GM18517 (cell line): ENCODE results near the gene ANTKMT.

Experiments used
- ATAC-seq: cut with Tn5 transposase; IDR thresholded peaks from one replicate; pipeline ENCODE4 v1.9.1; 2021; ENCODE audit warnings: mild to moderate bottlenecking, moderate library complexity; ENCODE audit not compliant: unreplicated experiment

ANTKMT gene

GRCh38 chr16:720990-721764 lies at the start of gene ANTKMT:
TSS of gene ANTKMT (plus strand) at chr16:721146. CDS start at chr16:721275, 129 bp downstream.
- peak; percentile 67 for ATAC-seq

DNA sequence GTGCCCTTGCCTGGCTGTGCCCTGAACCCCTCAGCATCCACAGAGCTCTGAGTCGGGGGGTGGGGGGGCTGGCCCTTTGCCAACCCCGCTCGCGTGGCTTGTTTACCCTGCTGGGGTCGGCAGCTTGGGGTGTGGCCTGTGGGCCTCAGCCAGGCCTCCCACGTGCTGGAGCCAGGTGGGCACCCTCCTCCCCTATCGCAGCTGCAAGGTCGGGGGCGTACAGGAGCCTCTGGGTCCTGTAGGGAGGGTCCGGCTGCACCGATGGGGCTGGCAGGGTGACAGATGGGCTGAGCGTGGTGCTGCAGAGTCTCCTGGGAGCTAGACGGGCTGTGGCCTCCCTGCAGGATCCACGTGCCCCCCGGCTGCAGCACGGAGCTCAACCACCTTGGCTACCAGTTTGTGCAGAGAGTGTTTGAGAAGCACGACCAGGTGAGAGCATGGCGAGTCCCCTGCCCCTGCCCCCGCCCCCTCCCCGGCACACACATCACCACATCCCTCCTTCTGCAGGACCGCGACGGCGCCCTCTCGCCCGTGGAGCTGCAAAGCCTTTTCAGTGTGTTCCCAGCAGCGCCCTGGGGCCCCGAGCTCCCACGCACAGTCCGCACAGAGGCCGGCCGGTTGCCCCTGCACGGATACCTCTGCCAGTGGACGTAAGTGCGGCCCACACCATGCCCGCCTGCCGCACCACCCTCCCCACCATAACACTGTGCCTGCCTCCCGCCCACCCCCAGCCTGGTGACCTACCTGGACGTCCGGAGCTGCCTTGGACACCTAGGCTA lies 49.4 kb upstream of the ANTKMT start:
- no peak for ATAC-seq

DNA sequence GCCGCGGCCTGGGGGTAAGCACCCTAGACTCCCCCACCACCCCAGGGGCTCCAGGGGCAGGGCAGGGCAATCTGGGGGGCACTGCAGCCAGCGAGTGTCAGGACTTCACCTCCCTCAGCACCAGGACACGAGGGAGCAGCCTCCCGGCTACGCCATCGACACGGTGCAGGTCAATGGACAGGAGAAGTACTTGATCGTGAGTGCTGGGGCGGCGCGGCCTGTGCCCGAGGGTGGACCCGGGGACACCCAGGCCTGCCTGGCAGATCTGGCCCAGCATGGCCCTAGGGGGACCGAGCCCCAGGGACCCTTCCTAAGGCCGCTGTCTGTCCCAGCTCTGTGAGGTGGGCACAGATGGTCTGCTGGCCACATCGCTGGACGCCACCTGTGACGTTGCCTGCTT lies 48.6 kb upstream of the ANTKMT start:
- no peak for ATAC-seq

GRCh38 chr16:672851-673250 lies 48.1 kb upstream of the ANTKMT start:
- ATAC-seq: no peak

DNA sequence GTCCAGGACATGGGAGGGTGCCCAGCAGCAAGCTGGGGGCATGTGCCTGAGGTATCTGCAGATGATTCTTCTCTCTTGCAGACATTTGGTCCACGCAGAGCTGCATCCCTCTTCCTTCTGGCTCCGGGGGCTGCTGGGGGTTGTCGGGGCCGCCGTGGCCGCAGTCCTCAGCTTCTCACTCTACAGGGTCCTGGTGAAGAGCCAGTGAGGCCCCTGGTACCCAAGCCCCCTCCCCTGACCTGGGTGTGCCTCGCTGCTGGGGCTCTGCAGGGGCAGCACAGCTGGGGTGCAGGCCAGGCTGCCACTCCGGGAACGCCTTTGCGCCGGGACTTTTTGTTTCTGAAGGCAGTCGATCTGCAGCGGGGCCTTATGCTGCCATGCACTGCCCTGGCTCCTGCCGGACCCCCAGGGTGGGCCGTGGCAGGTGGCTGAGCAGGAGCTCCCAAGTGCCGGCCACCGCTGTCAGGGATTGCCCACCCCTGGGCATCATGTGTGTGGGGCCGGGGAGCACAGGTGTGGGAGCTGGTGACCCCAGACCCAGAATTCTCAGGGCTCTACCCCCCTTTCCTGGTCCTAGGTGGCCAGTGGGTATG lies 47.5 kb upstream of the ANTKMT start:
- ATAC-seq: no peak

DNA sequence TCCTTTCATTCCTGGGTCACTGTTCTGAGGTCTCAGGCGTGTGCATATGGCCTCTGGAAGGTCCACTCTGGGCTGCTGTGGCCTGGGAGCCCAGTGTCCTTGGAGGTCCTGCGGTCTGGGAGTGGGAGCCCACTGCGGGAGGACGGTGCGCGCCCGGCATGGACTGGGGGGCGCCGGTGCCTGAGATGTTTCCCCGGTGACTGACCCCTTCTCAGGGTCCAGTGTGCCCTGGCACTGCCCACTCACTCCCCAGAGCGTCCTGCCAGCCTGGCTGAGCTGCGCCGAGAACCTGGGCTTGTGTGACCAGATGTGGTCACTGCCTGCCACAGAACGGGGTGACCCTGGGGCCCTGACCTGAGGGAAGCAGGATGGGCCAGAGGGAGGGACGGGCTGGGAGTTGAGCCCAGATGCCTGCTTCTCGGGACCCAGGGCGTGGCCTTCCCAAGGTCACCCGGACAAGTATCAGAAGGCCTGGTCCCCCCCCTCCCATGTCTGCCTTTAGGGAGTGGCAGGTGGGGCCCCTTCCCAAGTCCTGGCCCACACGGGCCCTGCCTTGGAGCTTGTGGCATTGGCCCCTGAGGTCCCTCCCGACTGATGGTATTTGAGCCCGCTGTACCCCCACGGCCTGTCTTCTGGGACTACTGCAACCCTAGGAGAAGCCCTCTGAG lies 46.6 kb upstream of the ANTKMT start:
- no peak for ATAC-seq

DNA sequence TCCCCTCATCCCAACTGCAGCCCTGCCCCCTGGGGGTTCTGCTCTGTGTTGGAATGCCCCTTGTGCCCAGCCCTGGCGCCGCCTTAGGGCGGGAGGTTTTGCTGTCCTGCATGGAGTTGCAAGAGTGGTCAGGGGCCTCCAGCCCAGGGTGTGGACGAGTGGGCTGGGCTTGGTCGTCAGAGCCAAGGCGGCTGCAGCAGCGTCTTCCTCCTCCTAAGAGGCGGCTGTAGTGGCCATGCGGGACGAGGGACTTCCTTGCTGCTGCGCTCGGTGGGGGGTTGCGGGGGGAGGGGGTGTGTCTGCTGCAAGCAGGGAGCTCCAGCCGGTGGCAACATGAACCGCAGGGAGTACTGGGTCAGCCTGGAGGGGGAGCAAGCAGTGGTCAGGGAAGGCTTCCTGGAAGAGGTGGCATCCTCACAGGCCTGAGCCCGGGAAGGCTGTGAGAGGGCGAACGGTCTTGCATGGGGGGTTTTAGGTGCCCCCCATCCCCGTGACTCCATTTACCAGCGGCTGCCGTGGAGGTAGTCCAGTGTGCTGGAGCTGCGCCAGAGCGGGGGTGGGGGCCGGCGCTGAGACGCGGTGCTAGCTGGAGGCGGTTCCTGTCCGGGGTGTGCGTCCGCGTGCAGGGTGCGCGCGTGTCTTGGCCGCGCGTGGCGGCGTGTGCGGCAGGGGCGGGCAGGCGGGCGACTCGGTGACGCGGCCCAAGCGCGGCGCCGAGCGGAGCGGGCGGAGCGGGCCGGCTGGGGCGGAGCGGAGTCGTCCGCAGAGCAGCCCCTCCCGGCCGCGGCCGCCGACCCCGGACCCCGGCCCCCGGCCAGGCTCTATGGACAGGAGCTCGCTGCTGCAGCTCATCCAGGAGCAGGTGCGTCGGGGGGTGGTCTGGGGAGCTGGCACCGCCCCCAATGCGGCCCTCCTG lies 45.7 kb upstream of the ANTKMT start, which contains the start of gene RHBDL1:
TSS of gene RHBDL1 (plus strand) at position 704 of the 916 bp plus-strand sequence. CDS start at position 824, 120 bp downstream.
- ATAC-seq: no peak

- ATAC-seq: no peak
Measured at GRCh38 chr16:675884-676564, 44.9 kb upstream of the ANTKMT start.

DNA sequence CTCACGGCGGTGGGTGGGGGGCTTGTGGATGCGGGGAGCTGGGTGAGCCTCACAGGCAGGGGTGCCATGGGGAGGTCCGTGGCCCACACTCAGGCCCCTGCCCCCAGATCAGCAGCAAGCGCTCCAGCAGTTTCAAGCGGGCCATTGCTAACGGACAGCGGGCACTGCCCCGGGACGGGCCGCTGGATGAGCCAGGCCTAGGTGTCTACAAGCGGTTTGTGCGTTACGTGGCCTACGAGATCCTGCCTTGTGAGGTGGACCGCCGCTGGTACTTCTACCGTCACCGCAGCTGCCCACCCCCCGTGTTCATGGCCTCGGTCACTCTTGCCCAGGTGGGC lies 44.4 kb upstream of the ANTKMT start:
- no peak for ATAC-seq

- no peak for ATAC-seq
Measured at GRCh38 chr16:676913-677312, 44.0 kb upstream of the ANTKMT start.

- ATAC-seq: no peak
Measured at GRCh38 chr16:677316-678190, 43.4 kb upstream of the ANTKMT start.

DNA sequence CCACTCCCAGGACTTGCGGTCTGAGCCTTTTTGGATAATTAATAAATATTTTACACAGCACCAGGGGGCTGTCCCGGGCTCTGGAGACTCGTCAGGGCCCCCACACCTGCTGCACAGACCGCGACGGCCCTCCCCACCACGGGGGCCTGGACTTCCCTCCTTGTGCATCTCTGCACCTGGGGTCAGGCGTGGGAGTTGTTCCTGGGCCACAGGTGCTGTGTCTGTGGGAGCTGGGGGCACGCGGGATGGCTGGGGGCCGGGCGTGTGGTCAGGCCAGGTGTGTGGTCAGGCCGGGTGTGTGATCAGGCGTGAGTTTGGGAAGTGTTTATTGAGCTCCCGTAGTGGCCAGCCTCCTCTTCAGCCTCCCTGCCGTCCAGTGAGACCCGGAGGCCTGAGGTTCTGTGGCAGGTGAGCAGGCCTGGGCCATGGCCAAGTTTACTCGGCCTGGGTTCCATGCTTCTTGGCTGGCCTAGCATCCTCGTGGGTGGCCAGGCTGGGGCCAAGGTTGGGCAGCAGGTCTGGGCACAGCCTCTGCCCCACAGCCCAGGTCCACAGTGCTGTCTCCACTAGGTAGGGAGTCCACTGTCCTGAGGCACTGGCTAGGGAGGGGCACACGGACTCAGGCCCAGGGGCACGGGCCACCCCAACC lies 42.6 kb upstream of the ANTKMT start:
- ATAC-seq: no peak

DNA sequence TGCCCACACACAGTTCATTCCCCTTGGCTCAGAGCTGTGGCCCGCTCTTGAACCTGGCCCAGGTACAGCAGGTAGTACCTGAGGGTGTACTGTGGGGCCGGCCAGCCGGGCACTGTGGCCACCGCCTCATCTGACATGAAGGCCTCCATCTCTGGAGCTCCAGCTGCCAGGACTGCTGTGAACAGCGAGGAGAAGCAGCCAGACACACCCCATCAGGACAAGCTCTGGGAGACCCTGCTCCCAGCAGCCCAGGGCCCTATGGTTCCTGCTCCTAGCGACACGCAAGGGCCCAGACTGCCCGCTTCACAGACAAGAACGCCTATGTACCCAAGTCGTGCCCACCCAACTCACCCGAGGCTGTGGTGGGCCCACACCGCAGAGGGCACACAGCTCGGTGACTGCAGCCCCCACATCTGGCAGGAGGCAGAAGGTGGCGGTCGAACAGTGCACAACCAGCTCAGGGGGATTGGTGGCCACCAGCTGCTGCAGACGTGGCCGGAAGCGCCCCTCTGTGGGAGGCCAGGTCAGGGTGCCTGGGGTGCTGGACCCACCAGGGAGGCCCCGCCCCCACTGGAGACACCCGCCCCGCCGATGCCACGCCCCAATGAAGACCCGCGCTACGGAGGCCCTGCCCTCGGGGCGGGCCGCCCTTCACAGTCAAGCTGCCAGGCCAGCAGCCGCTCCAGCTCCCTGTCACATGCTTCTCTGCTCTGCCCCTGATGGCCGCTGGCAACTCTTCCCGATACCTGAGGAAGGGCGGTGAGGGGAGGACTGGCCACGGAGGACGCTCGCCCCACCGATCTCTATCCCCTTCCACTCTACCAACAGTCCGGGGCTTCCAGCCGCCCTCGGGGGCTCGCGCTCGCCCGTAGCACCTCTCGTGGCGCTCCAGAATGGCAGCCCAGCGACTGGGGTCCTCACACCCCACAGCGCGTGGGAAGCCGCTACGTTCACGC lies 41.8 kb upstream of the ANTKMT start:
- no peak for ATAC-seq

GRCh38 chr16:679814-680624 lies 40.9 kb upstream of the ANTKMT start, which contains the start of gene STUB1:
TSS of gene STUB1 (plus strand) at chr16:680410. CDS start at chr16:680526, 116 bp downstream.
- ATAC-seq: peak; percentile 39

- no peak for ATAC-seq
Measured at GRCh38 chr16:680625-680945, 40.4 kb upstream of the ANTKMT start.
